Peyer's patch (tissue), 4 donors: ENCODE measurements around the gene NFATC4. TPM values are rescaled to one million over a fixed set of nuclear protein-coding genes. Genes with fewer than 3 reads are reported as not detected.

Experiments
- DNase-seq, 3 donors: peaks; one replicate each; pipeline ENCODE4 v3.0.0-alpha.2; 2017 to 2019
- H3K27ac ChIP-seq, 4 donors: fragments of 200-600 bp; sonication (generic); one replicate each; pipeline ENCODE4 v1.5.1; 2016 to 2019
- H3K27me3 ChIP-seq, 2 donors: fragments of 200-600 bp; sonication (generic); one replicate each; pipeline ENCODE4 v1.5.1; 2019
- H3K36me3 ChIP-seq, 3 donors: fragments of 200-600 bp; sonication (generic); one replicate each; pipeline ENCODE4 v1.5.1; 2016 to 2019
- H3K4me1 ChIP-seq, 4 donors: fragments of 200-600 bp; sonication (generic); one replicate each; pipeline ENCODE4 v1.5.1; 2016 to 2019
- H3K4me3 ChIP-seq, 4 donors: fragments of 200-600 bp; sonication (generic); 1 replicate in 3 of 4; 2 replicates in 1 of 4; pipeline ENCODE4 v1.5.1; 2016 to 2019; ENCODE audit warnings: mild to moderate bottlenecking in 1 of 4
- H3K9me3 ChIP-seq, 4 donors: fragments of 200-600 bp; sonication (generic); one replicate each; pipeline ENCODE4 v1.5.1; 2016 to 2019; ENCODE audit warnings: mild to moderate bottlenecking in 1 of 4
- CTCF ChIP-seq, 6 experiments: fragments of 450-650 bp in 4 of 6; fragments of 200-600 bp in 2 of 6; sonication (generic) in 1 of 6; IDR thresholded peaks; one replicate each; pipeline ENCODE4 v1.5.1; 2017 to 2019; ENCODE audit warnings: antibody characterized with exemption in 6 of 6, mild to moderate bottlenecking in 3 of 6, moderate library complexity in 1 of 6
- POLR2A ChIP-seq, 2 donors: fragments of 450-650 bp; IDR thresholded peaks; one replicate each; pipeline ENCODE4 v1.5.1; 2017; ENCODE audit warnings: antibody characterized with exemption in 2 of 2, mild to moderate bottlenecking in 2 of 2, moderate library complexity in 2 of 2
- total RNA-seq, 4 donors: library from RNA; depleted of rRNA; stranded (reverse); fragments of >200 nt; gene quantifications; one replicate each; pipeline ENCODE4 v1.1.0, GENCODE V29; 2016

NFATC4 gene
- total RNA-seq, 4 donors from 2014 or later, result 6.5 to 52.0 (median 21.5) TPM

GRCh38 chr14:24377126-24377525 is 9.1 kb downstream of the NFATC4 start:
- no peak for TF ChIP-seq POLR2A (IDR thresholded peaks at IDR 0.05)
- TF ChIP-seq CTCF (IDR thresholded peaks at IDR 0.05), result no peak
- no peak overlapping the region for H3K4me3 ChIP-seq
- H3K36me3 ChIP-seq, result no peaks in the 10 kb centered on the region
- no peaks in the 10 kb centered on the region for H3K27me3 ChIP-seq
- DNase-seq, result no peak
- H3K4me1 ChIP-seq, result no peaks in the 10 kb centered on the region
- H3K27ac ChIP-seq, result no peak overlapping the region
- no peaks in the 10 kb centered on the region for H3K9me3 ChIP-seq

GRCh38 chr14:24377657-24378056 is 9.7 kb downstream of the NFATC4 start:
- no peak overlapping the region for H3K4me3 ChIP-seq
- no peaks in the 10 kb centered on the region for H3K27me3 ChIP-seq
- H3K9me3 ChIP-seq, result no peaks in the 10 kb centered on the region
- no peaks in the 10 kb centered on the region for H3K36me3 ChIP-seq
- no peak for TF ChIP-seq CTCF (IDR thresholded peaks at IDR 0.05)
- no peak for TF ChIP-seq POLR2A (IDR thresholded peaks at IDR 0.05)
- no peak overlapping the region for H3K27ac ChIP-seq
- DNase-seq, result no peak
- H3K4me1 ChIP-seq, result no peaks in the 10 kb centered on the region

DNA sequence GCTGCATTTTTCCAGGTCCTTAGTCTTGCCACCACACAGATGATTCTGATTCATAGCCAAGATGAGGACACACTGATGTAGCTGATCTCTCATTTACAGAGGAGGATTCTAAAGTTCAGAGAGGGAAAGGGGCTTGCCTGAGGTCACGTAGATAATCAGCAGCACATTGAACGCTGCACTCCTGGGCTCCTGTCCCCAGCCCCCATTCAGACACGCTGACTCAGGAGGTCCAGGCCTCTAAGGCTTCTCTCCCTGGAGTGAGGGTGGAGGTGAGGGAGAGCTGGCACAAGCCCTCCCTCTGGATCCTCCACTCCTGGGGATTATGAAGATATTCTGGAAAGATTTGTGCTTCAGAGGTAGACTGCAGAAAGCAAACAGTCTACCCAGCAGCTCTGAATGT is 10.3 kb downstream of the NFATC4 start:
- H3K4me3 ChIP-seq, result no peak overlapping the region
- H3K36me3 ChIP-seq, result no peaks in the 10 kb centered on the region
- H3K27ac ChIP-seq, result no peak overlapping the region
- no peaks in the 10 kb centered on the region for H3K4me1 ChIP-seq
- no peaks in the 10 kb centered on the region for H3K9me3 ChIP-seq
- no peaks in the 10 kb centered on the region for H3K27me3 ChIP-seq
- TF ChIP-seq POLR2A (IDR thresholded peaks at IDR 0.05) (no peak), CTCF (IDR thresholded peaks at IDR 0.05) (no peak)
- no peak for DNase-seq

DNA sequence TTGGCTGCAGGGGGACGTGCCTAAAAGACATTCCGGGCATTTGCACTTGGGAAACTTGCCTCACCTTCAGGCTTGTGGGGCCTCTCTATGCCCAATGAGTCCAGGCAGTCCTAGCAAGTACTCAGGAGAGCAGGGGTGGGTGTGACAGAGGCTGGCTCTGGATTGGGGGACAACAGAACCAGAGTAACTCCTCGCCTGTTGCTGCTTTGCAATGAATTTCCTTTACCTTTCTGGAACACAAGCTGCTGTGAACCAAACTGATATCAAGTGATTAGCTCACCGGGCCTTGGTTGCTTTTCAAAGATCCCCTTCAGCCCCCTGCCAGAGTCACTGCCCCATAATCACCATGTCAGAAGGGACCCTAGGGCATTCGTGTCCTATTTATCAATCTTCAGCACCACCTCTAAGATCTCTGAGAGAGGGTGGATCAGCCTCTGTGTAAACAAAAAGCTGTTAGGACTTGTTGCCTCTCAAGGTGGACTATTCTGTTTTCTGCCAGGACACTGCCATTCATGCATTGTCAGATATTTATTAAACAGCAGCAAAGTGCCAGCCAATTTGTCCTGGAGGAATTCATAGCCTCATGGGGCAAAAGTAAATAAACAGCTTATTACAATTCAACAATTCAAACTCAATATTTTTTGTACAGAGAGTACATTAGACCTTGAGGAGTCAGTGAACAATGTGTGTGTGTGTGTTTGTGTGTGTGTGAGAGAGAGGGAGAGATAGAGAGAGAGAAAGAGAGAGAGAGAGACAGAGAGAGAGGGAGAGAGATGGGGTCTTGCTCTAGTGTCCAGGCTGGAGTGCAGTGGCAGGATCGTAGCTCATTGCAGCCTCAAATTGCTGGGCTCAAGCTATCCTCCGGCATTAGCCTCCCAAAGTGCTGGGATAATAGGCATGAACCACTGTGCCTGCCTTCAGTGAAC is 11.3 kb downstream of the NFATC4 start:
- no peaks in the 10 kb centered on the region for H3K4me1 ChIP-seq
- H3K36me3 ChIP-seq, result no peaks in the 10 kb centered on the region
- TF ChIP-seq POLR2A (IDR thresholded peaks at IDR 0.05) (no peak), CTCF (IDR thresholded peaks at IDR 0.05) (no peak)
- no peak for DNase-seq
- H3K27ac ChIP-seq, result no peak overlapping the region
- no peaks in the 10 kb centered on the region for H3K27me3 ChIP-seq
- no peaks in the 10 kb centered on the region for H3K9me3 ChIP-seq
- H3K4me3 ChIP-seq, result no peak overlapping the region

- TF ChIP-seq POLR2A (IDR thresholded peaks at IDR 0.05) (no peak), CTCF (IDR thresholded peaks at IDR 0.05) (no peak)
- H3K4me1 ChIP-seq, result no peaks in the 10 kb centered on the region
- H3K9me3 ChIP-seq, result no peaks in the 10 kb centered on the region
- no peaks in the 10 kb centered on the region for H3K36me3 ChIP-seq
- no peak overlapping the region for H3K27ac ChIP-seq
- H3K4me3 ChIP-seq, result no peak overlapping the region
- DNase-seq, result no peak
- no peaks in the 10 kb centered on the region for H3K27me3 ChIP-seq
These were observed 12.1 kb downstream of the NFATC4 start for GRCh38 chr14:24379907-24380730.
